ENCODE data around the gene CA5A.
"Not testable (repeated sequence)": the region's sequence is repeated elsewhere in the genome, so short reads cannot be mapped to it uniquely, and the experiment has no call there.

CA5A gene

GRCh38 chr16:87891764-87892163 lies 44.6 kb downstream of the CA5A start:
- DNase-seq, result no peak

GRCh38 chr16:87889762-87890161 lies 46.6 kb downstream of the CA5A start:
- DNase-seq, result not testable (repeated sequence)

GRCh38 chr16:87888346-87888745 lies 48.0 kb downstream of the CA5A start:
- DNase-seq, result not testable (repeated sequence)

- DNase-seq, result not testable (repeated sequence)
Observed at GRCh38 chr16:87887931-87888330, 48.4 kb downstream of the CA5A start.

- not testable (repeated sequence) for DNase-seq
Observed at GRCh38 chr16:87885371-87885967, 50.9 kb downstream of the CA5A start.

GRCh38 chr16:87882436-87883019 lies 53.8 kb downstream of the CA5A start:
- DNase-seq, result no peak

- DNase-seq, result no peak
Observed at GRCh38 chr16:87881324-87882200, 54.8 kb downstream of the CA5A start.

- DNase-seq, result no peak
Observed at GRCh38 chr16:87880117-87880696, 56.1 kb downstream of the CA5A start.

GRCh38 chr16:87879411-87880013 lies 56.8 kb downstream of the CA5A start:
- not testable (repeated sequence) for DNase-seq

GRCh38 chr16:87878704-87879103 lies 57.6 kb downstream of the CA5A start:
- no peak for DNase-seq

- no peak for DNase-seq
Observed at GRCh38 chr16:87877942-87878507, 58.3 kb downstream of the CA5A start.

- no peak for DNase-seq
Observed at GRCh38 chr16:87874639-87875427, 61.5 kb downstream of the CA5A start.

GRCh38 chr16:87870418-87871291 lies 65.7 kb downstream of the CA5A start:
- DNase-seq, result peak; percentile 40

- DNase-seq, result not testable (repeated sequence)
Observed at GRCh38 chr16:87869879-87870417, 66.4 kb downstream of the CA5A start.

- peak; percentile 90 for DNase-seq
Observed at GRCh38 chr16:87869061-87869878, 67.1 kb downstream of the CA5A start, which contains the start of gene SLC7A5. SLC7A5 (minus strand) TSS chr16:87869507; CDS start chr16:87869422, 85 bp downstream.

- DNase-seq, result peak; percentile 44
Observed at GRCh38 chr16:87868254-87869029, 67.9 kb downstream of the CA5A start.

- not testable (repeated sequence) for DNase-seq
Observed at GRCh38 chr16:87865902-87866555, 70.3 kb downstream of the CA5A start.

All from femur (tissue), 1 donor.